IPS DF 4.7 (cell line): ENCODE data around the gene DDX10.
"Not testable (repeated sequence)": the region's sequence is repeated elsewhere in the genome, so short reads cannot be mapped to it uniquely, and the experiment has no call there.

ENCODE experiments used
- DNase-seq: peaks from one replicate; pipeline ENCODE4 v3.0.0-alpha.2; 2013; ENCODE audit warnings: low spot score; ENCODE audit errors: extremely low read depth

Gene DDX10

DNA sequence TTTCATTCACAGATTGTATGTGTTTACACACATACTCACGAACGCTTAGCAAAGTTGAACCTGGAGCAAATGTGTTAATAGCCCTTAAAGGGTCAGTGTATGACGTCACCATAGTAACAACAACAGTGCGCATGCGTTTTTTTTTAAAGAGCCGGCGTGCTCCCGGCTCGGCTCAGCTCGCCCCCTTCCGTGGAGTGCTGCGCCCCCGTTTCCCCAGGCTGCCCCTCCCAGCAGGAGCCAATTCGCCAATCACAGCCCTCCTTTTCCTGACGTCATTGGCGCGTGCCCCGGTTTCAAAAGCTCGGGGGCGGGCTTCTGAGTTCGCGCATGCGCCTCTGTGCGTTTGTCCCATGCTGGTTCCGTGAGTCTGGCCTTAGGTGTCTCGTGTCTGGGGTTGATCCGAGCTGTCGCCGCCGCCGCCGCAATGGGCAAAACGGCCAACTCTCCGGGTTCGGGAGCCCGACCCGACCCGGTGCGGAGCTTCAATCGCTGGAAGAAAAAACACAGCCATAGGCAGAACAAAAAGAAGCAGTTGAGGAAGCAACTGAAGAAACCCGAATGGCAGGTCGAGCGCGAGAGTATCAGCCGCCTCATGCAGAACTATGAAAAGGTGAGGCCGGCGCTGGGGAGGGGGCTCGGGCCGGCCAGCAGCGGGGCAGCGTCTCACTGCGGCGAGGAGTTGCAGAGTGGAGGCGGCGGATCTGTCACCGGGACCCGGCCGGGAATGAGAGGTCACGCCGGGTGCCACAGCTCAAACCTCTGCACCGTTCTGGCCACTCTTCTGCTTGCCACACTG, at the start of gene DDX10:
DDX10 (plus strand) TSS at position 340 of the 796 bp plus-strand sequence; CDS start at position 425, 85 bp downstream.
- DNase-seq: peak; percentile 91

DNA sequence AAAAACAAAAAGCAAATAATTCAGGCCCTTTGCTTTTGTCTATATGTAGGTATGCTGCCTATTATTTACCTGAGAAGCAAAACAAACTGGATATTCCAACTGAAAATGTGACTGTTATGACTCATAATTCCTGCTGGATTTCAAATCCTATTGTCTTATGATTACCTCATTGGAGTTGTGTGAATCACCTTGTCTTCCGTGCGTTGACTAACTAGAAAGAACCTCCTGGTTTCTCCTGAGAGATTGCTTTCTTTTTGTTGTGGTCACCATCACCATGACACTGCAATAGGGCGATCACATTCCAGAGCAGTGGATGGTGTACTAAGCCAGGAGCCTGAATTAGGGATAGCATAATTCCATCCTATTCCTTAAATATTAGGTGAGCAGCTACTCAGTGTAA, 48.3 kb upstream of the DDX10 start:
- no peak for DNase-seq

DNA sequence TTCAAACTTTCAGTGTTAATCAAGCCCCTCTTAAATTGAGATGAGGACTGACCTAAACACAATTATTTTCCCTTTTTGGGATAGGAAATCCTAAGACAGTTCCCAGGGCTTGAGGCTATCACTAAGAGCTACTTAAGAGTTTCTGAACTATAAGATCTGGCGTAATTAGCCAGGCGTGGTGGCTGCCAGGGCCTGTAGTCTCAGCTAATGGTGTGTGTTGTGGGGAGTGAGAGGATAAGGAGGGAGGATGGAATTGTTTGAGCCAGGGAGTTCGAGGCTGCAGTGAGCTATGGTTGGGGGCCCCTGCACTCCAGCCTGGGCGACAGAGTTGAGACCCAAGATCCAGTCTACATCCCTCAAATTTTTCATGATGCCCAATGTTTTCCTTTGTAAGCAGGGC, 47.8 kb upstream of the DDX10 start:
- no peak for DNase-seq

DNA sequence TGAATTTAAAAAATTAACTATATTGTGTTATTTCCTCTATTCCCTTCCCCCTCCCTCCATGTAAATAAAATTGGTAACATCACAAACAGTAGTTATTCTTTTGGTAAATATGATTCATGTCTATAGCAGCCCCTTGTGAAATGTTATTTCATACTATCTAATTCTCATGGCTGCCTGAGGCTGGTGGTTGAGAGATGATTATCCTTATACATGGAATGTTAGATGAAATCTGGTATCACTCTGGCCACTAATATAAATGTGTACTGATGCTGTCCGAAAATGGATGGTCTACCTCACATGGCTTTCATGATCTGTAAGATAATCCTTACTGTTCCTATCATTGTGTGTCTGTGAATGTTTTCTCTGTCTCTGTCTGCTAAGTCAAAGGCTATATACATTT, 46.3 kb upstream of the DDX10 start:
- DNase-seq: no peak

DNA sequence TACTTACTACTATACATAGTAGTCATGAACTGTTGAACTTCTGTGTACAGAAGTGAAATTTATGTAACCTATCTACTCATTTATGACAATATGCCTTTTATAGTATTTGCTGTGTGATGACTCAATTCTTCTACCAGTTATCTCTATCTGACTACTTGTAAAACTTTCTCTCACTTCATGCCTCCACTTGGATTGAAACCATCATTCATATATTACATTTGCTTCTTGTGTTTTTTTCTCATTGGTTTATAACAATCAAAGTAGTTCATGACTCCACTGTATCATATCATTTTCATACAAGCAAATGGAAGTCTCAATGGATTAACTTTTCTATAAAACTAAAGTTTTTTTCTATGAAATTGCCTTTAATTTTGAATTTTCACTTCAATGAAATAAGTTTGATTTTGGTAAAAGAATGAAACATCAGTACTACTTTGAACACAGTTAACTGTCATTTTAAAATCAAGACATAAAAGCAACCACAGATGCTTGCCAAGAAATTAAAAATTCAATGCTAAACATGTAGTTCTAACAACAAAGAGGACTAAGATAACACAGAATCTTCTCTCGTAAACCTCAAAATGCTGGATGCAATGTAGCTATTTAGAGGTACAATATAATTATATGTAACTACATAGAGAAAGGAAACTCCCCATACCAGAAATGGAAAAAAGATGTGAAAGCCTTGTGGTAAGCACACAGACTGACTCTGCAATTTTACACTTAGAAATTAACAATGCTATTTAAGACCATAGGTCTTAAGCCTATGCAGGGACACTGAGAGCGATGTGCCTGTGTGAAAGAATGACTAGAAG, 43.7 kb upstream of the DDX10 start:
- DNase-seq: no peak

DNA sequence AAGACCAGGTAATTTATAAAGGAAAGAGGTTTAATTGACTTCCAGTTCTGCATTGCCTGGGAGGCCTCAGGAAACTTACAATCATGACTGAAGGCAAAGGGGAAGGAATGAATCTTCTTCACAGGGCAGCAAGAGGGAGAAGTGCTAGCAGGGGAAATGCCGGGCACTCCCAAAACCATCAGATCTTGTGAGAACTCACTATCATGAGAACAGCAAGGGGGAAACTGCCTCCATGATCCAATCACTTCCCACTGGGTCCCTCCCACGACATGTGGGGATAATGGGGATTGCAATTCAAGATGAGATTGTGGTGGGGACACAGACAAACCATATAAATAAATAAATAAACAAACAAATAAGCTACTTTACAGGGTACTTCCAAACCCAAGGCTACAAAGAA, 42.5 kb upstream of the DDX10 start:
- DNase-seq: no peak

DNA sequence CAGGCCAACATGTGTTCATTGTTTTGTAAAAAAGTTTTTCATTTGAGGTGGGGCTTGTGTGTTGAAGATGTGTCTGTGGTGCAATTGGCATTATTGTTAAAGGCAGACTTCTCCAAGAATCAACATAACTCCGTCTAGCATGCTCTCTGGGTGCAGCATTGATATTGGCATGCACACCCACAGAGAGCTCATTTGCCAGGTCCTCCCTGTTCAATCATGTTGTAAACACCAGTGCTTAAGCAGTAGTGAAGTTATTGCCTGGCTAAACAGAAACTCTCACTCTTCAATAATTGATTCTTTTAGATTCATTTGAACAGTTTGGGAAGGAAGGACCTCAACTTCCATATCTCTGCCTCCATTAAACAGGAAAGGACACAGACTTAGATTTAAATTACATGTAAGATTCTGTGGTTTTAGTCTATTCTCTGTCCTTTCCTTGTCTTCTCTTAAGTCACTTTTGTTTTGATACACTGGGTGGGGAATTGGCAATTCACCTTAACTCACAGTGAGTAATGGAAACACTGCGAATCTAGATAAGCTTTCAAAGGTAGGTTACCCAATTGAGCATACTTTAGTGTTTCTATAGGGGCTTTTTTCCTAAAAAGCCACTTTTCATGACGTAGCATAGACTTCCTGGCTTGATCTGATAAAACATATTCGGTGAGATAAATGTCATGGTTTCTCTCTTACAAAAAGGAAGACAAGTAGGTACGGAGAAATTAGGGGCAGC, 40.5 kb upstream of the DDX10 start:
- DNase-seq: no peak

DNA sequence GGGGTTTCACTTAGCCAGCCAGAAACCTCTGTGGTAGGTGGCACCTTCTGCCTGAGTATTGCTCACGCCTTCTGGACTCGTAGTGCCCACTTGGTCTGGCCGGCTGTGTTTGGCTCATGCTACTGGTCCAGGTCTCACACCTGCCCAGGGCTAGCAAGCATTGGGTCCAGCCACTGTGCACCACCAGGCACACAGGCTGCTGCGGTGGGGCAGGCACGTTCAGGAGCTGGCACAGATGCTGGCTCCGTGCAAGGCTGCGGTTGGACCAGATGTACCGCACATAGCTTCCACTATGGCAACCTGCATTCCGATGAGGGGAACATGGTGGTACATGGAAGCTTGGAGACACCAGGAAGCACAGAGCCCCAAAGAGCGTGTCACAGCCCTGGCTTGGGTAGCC, 36.5 kb upstream of the DDX10 start:
- no peak for DNase-seq

DNA sequence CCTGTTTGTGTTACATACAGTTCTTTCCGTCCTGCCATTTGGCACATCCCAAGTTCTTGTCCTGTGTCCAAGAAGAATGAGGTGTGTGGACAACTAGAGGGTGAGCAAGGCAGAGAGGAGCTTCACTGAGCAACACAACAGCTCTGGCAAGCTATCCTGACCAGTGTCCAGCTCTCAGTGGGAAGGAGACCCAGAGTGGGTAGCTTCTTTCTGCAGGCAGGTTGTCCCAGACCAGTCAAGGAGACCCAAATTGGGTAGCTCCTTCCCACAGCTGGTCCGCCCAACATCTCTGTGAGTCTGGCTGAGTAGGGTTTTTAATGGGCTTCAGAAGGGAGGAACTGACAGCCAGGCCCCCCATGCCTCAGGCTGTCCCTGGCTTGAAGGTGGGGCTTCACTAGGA, 36.1 kb upstream of the DDX10 start:
- DNase-seq: no peak

DNA sequence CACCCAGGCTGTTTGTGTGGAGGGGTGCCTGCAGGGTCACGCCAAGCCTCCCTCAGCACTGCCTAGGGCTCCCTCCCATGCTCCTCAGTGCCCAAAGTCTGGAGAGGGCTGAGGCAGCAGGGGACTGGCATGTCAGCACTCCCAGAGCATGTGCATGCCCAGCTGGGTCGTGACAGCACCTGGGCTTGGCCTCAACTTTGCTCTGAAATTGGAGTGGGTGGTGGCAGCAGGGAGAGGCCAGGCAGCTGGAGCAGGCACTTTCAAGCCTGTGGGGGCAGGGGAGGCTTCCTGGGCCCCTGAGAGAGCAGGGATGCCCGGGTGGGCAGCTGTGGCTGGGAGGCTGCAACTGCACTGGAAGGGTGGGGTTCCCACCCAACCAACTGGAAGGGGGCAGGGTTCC, 35.6 kb upstream of the DDX10 start:
- no peak for DNase-seq

DNA sequence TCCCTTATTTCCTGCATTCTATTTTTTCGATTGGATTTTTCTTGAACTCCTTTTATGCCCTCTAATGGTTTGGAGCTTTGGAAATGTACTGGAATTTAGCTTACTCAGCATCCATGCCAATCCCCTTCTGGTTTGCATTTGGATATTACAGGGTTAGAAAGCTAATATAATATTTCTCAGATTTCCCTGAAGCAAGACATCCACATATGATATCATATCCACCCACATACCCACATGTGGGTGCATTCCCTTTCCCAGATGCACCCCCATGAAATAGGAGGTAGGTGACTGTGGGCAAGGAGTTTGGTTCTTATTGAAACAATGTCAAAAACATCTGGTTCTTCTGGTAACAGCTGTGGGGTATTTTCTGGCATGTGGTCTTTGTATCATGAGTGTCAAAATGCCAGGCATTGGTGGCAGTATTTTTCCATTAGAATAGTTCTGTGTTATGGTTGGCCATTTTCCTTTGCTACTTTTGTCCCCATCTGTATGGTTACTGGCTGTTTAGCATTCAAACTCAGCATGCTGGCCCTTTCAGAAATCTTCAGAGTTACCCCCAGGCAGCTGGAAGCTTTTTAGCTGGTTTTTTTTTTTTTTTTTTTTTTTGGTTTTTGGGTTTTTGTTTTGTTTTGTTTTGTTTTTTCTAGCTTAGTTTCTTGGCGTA, 32.7 kb upstream of the DDX10 start:
- no peak for DNase-seq

DNA sequence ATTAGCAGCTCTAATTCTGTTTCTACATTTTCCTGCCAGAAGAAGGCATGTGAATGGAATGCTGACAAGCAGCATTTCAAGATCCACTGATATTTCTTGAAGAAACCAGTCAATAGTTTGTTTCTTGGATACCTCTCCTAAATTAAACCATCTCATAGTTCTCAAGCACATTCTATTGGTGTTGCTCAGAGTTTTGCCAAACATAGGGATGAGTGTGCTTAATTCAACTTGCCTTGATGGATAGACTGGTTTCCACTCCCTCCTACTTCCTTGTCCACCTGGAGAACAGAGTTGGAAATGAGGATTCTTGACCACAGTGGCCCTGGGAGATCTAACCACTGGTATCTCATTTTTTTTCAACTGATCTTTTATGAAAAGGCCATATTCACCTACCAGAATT, 29.8 kb upstream of the DDX10 start:
- DNase-seq: no peak

DNA sequence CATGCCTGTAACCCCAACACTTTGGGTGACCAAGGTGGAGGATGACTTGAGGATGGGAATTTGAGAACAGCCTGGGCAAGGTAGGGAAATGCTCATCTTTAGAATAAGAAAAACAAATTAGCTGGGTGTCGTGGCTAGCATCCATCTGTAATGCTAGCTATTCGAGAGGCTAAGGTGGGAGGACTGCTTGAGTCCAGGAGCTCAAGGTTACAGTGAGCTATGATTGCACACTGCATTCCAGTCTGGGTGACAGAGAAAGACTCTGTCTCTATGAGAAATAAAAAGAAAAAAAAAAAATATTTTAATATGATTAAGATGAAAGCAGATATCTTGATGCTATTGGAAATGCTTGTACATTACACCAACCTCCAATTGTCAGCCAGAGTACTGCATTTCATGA, 28.6 kb upstream of the DDX10 start:
- DNase-seq: no peak

DNA sequence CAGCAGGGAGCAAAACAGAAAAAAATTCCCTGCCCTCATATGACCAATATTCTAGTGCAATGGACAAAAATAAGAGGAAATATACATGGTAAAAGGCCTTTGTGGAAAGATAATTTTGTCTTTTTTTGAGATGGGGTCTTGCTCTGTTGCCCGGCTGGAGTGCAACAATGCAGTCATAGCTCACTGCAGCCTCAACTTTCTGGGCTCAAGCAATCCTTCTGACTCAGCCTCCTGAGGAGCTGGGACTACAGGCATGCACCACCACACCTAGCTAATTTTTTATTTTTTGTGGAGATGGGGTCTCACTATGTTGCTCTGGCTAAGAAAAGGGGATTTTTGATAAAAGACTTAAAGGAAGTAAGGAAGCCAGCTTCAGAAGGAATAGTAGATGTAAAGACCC, 25.7 kb upstream of the DDX10 start:
- DNase-seq: no peak

DNA sequence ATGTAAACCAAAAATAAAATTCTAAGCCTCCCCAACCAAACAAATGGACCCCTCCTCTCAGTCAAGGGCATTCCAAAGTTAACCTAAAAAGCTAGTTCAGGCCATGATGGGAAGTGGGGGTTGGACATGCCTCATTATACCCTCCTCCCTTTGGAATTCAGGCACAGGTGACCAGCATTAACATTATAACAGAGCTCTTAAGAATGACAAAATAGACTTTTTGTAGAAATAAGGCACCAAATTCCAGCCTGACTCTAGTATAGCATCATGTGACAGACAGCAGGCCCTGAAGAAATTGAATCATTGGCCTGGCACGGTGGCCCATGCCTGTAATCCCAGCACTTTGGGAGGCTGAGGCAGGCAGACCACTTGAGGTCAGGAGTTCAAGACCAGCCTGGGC, 23.1 kb upstream of the DDX10 start:
- DNase-seq: not testable (repeated sequence)

DNA sequence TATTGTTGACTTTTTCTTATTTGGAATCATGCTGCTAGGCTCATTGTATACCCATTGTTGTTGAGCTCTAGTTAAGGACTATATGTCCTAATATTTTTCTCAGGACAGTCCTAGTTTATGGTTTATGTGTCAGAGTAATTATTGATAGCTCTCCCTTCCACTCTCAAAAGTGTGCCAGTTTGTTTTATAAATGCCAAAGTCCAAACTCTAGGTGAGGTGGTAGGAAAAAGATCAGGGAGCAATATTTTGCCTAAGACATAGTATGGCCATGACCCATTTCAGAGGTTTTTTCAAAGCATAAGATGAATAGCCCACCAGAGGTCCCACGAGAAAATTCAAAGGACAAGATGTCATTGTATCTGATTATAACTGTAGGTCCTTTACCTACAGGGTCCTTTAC, 20.9 kb upstream of the DDX10 start:
- DNase-seq: no peak

DNA sequence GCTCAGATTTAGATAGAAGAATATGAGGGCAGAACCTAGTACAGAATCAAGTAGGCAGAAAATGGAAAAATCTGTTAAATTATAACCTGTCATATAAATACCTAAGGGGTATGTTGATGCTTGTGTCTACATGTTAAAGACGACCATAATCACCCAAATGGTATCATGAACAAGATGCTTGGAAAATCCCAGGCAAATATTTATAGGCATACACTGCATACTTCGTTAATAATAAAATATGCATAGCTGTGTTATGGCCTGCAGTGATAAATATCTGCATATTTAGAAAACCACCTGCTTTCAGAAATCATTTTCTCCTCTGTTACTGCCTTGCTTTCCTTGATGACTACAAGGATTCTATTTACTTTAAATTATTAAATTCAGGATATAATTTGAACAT, 18.9 kb upstream of the DDX10 start:
- DNase-seq: no peak

DNA sequence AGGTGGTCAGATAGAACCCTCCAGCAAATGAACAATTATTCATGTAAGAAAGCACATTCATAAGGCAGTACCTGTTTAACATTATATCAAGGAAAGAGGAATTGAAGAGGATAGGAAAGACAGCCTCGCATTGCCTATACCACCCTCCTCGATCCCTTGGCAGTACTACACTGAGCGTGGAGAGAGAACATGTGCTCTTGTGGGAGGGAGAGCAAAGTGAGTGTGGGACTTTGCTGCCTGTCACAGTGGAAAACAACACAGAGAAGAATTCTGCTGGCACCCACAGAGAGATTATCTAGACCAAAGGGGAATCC, 17.5 kb upstream of the DDX10 start:
- DNase-seq: no peak

DNA sequence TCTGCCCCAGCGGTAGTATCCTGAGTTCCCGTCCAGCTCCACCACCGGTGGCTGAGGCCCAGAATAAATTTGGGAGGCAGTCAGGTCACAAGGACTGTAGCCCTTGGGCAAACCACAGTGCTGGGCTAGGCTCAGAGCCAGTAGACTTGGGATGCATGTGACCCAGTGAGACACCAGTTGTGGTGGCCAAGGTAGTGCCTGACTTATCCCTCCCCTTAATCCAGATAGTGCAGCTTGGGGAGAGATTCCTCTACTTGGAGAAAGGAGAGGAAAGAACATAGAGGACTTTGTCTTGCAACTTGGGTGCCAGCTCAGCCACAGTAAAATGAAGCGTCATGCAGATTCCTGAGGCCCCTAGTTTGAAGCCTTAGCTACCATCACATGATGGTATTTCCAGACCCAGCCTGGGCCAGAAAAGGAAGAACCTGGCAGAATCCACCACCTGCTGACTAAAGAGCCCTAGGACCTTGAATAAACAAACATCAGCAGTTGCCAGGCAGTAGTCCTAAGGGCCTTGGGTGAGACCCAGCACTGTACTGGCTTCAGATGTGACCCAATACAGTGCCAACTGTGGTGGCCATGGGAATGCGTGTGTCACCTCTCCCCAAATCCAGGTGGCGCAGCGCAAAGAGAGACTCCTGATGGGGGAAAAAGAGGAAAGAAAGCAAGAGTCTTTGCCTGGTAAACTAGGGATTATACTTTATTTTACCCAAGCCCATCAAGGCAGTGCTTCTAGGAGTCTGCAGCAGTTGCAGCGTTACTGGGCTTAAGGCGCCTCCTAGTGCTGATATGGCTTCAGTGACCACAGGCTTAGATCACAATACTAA, 17.0 kb upstream of the DDX10 start:
- DNase-seq: peak; percentile 69

DNA sequence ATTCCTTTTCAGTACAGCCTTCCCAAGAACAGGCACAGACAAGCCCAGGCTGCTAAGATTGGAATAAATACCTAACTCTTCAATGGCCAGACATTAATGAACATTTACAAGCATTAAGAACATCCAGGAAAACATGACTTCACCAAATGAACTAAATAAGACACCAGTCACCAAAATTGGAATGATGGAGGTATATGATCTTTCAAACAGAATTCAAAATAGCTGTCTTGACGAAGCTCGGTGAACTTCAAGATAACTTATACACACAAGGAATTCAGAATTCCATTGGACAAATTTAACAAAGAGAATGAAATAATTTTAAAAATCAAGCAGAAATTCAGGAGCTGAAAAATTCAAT, 16.4 kb upstream of the DDX10 start:
- DNase-seq: no peak

DNA sequence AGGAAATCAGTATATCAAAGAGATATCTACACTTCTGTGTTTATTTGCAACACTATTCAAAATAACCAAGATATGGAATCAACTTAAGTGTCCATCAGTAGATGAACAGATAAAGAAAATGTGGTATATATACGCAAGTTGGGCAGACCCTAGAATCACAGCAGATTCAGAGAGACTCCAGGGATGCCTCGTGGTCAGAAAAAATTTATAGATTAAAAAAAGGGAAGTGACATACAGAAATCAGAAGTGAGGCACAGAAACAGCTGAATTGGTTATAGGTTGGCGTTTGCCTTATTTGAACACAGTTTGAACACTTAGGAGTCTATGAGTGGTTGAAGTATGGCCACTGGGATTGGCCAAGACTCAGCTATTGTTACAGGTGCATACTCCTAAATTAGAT, 10.8 kb upstream of the DDX10 start:
- DNase-seq: not testable (repeated sequence)
